Ammon's horn (tissue), 1 donor: Measurements from ENCODE around the gene DHRS7B.

Experiments used
- DNase-seq: peaks from one replicate; pipeline ENCODE4 v3.0.0-alpha.2; 2016; ENCODE audit warnings: low spot score

Gene DHRS7B

DNA sequence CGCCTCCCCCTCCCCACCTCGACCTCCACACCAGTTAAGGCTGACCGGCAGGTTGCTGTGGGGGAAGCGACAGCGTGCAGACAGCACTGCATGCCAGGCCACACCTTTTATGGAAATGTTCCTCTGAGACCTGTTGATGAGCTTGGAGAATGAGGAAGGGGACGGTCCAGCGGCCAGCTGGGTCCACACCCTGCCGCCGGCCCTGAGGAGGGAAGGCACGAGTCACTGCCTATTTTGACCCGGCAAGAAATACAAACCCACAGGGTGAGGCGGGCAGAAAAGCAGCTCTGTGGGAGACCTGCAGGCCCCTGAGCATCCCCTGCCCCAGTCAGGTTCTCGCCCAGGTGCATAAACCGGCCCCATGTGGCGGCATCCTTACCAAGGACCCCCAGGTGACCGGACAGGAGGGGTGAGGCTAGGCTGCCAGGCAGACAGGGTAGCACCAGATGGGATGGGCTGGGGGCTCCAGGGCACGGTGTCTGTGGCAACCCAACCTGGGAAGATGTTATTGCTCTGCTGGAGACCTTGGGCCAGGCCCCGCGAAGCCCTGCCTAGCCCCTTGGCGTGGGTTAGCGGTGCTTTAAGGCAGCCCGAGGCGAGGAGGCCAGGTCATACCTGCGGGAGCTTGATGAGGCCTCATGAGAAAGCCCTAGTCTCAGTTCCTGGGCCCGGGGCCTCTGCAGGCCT is 113.7 kb downstream of the DHRS7B start:
- DNase-seq, result no peak
